SK-N-SH (cell line): ENCODE results near the gene CARS2. TPM values are rescaled to one million over a fixed set of nuclear protein-coding genes. Genes with fewer than 3 reads are reported as not detected.

Experiments used
- CTCF ChIA-PET: fragments of 300-600, 350-600 bp; formaldehyde crosslinking; extraction: SDS; loops from one replicate; lab custom pipeline; 2021; lab: Yijun Ruan, JAX
- POLR2A ChIA-PET: fragments of 350-600 bp; sonication (Branson Sonifier 250); formaldehyde crosslinking; extraction: SDS; loops from one replicate; lab custom pipeline; 2020; ENCODE audit warnings: antibody characterized with exemption, inconsistent platforms; lab: Yijun Ruan, JAX
- DNase-seq: peaks from one replicate; pipeline ENCODE4 v3.0.0; 2012
- H2AFZ ChIP-seq: fragments of 200-600 bp; sonication (generic); 2 replicates; pipeline ENCODE4 v1.8.1; 2016; ENCODE audit warnings: antibody characterized with exemption, mild to moderate bottlenecking, low read depth
- H3F3A ChIP-seq: fragments of 200-600 bp; sonication (generic); replicated peaks from 2 replicates; pipeline ENCODE3; 2016; ENCODE audit warnings: antibody characterized with exemption, mild to moderate bottlenecking; ENCODE audit not compliant: insufficient read depth
- H3K27ac ChIP-seq, 2 experiments: fragments of 200-500 bp in 1 of 2; fragments of 200-600 bp in 1 of 2; sonication (Bioruptor generic) in 1 of 2; sonication (generic), shearing (Covaris generic) in 1 of 2; 2 replicates each; pipeline versions ENCODE4 v1.5.1 to v1.6.1; 2014 to 2016; ENCODE audit warnings: low read depth in 2 of 2, inconsistent platforms in 1 of 2, low read length in 1 of 2, mild to moderate bottlenecking in 1 of 2, mixed read lengths in 1 of 2
- H3K27me3 ChIP-seq: fragments of 200-600 bp; sonication (generic), shearing (Covaris generic); 2 replicates; pipeline ENCODE4 v1.6.1; 2016; ENCODE audit warnings: mixed run types; ENCODE audit not compliant: insufficient read depth
- H3K36me3 ChIP-seq, 2 experiments: fragments of 200-500 bp in 1 of 2; fragments of 200-600 bp in 1 of 2; sonication (Bioruptor generic) in 1 of 2; sonication (generic) in 1 of 2; replicated peaks in 1 of 2; 2 replicates each; pipeline versions ENCODE3 to v1.5.1; 2014 to 2016; ENCODE audit warnings: low read length in 1 of 2, mild to moderate bottlenecking in 1 of 2; ENCODE audit not compliant: insufficient read depth in 2 of 2, control insufficient read depth in 1 of 2
- H3K4me1 ChIP-seq, 2 experiments: fragments of 200-500 bp in 1 of 2; fragments of 200-600 bp in 1 of 2; sonication (Bioruptor generic) in 1 of 2; sonication (generic), shearing (Covaris generic) in 1 of 2; 2 replicates each; pipeline versions ENCODE4 v1.5.1 to v1.6.1; 2014 to 2016; ENCODE audit warnings: low read depth in 1 of 2, low read length in 1 of 2, mixed run types in 1 of 2; ENCODE audit not compliant: insufficient read depth in 2 of 2, control insufficient read depth in 1 of 2
- H3K4me2 ChIP-seq: fragments of 200-600 bp; sonication (generic), shearing (Covaris generic); 2 replicates; pipeline ENCODE4 v1.6.1; 2017; ENCODE audit warnings: mixed run types
- H3K4me3 ChIP-seq, 2 experiments: fragments of 200-500 bp in 1 of 2; fragments of 200-600 bp in 1 of 2; sonication (Bioruptor generic) in 1 of 2; sonication (generic), shearing (Covaris generic) in 1 of 2; 2 replicates each; pipeline versions ENCODE4 v1.5.1 to v1.8.1; 2014 to 2016; ENCODE audit warnings: low read depth in 2 of 2, inconsistent platforms in 1 of 2, low read length in 1 of 2, mild to moderate bottlenecking in 1 of 2, mixed read lengths in 1 of 2, moderate library complexity in 1 of 2
- H3K79me2 ChIP-seq: fragments of 200-600 bp; sonication (generic); 2 replicates; pipeline ENCODE4 v1.8.1; 2017; ENCODE audit warnings: mild to moderate bottlenecking; ENCODE audit not compliant: insufficient read depth
- H3K9ac ChIP-seq: fragments of 200-600 bp; sonication (generic); 2 replicates; pipeline ENCODE4 v1.6.1; 2017; ENCODE audit warnings: mixed run types
- H3K9me2 ChIP-seq: fragments of 200-600 bp; sonication (generic); 2 replicates; pipeline ENCODE4 v1.6.1; 2017; ENCODE audit warnings: mixed run types
- H3K9me3 ChIP-seq: fragments of 200-600 bp; sonication (generic); 2 replicates; pipeline ENCODE4 v1.6.1; 2017; ENCODE audit warnings: mixed run types, mild to moderate bottlenecking, moderate library complexity
- H4K20me1 ChIP-seq: fragments of 200-600 bp; sonication (generic); 2 replicates; pipeline ENCODE4 v1.6.1; 2017; ENCODE audit warnings: mild to moderate bottlenecking, mixed run types; ENCODE audit not compliant: insufficient read depth
- EP300 ChIP-seq, 2 experiments: IDR thresholded peaks; 2 replicates each; pipeline versions ENCODE4 v1.4.0 to v1.6.1; 2012; ENCODE audit warnings: borderline replicate concordance in 1 of 2, low read depth in 1 of 2, low read length in 1 of 2
- EZH2phosphoT487 ChIP-seq: fragments of 200-600 bp; sonication (generic); IDR thresholded peaks from 2 replicates; pipeline ENCODE4 v1.6.1; 2017; ENCODE audit warnings: low read depth, mixed run types, mild to moderate bottlenecking, antibody characterized with exemption, moderate library complexity, borderline replicate concordance
- FOSL2 ChIP-seq: IDR thresholded peaks from 2 replicates; pipeline ENCODE4 v1.4.0; 2012; ENCODE audit warnings: low read depth, mild to moderate bottlenecking, moderate library complexity, borderline replicate concordance
- FOXM1 ChIP-seq: IDR thresholded peaks from 2 replicates; pipeline ENCODE4 v1.4.0; 2012; ENCODE audit warnings: low read depth, mild to moderate bottlenecking
- IRF3 ChIP-seq: fragments of 150-350 bp; IDR thresholded peaks from 2 replicates; pipeline ENCODE4 v1.6.1; 2016; ENCODE audit warnings: mild to moderate bottlenecking, low read depth, low read length
- MAX ChIP-seq: IDR thresholded peaks from 2 replicates; pipeline ENCODE4 v1.4.0; 2012; ENCODE audit warnings: low read depth
- MXI1 ChIP-seq: IDR thresholded peaks from 2 replicates; pipeline ENCODE4 v1.6.1; 2012; ENCODE audit warnings: mild to moderate bottlenecking, low read depth, low read length, improper control_type of control experiment
- NFIC ChIP-seq: IDR thresholded peaks from 2 replicates; pipeline ENCODE4 v1.4.0; 2012; ENCODE audit warnings: borderline replicate concordance
- NRF1 ChIP-seq: IDR thresholded peaks from 2 replicates; pipeline ENCODE4 v1.6.1; 2012; ENCODE audit warnings: low read depth, mild to moderate bottlenecking, low read length
- PBX3 ChIP-seq: IDR thresholded peaks from 2 replicates; pipeline ENCODE4; 2012
- POLR2AphosphoS5 ChIP-seq: IDR thresholded peaks from 2 replicates; pipeline ENCODE4 v1.6.1; 2012; ENCODE audit warnings: low read depth, low read length
- RFX5 ChIP-seq: IDR thresholded peaks from 2 replicates; pipeline ENCODE4 v1.6.1; 2012; ENCODE audit warnings: mild to moderate bottlenecking, improper control_type of control experiment, low read length
- SMC3 ChIP-seq: IDR thresholded peaks from 2 replicates; pipeline ENCODE4 v1.6.1; 2012; ENCODE audit warnings: low read depth, low read length, improper control_type of control experiment
- TAF1 ChIP-seq: IDR thresholded peaks from 2 replicates; pipeline ENCODE4 v1.6.1; 2012; ENCODE audit warnings: low read depth, mild to moderate bottlenecking, low read length, moderate library complexity, borderline replicate concordance
- TCF12 ChIP-seq: IDR thresholded peaks from 2 replicates; pipeline ENCODE4 v1.4.0; 2012
- TEAD4 ChIP-seq: IDR thresholded peaks from 2 replicates; pipeline ENCODE4 v1.4.0; 2012; ENCODE audit warnings: mild to moderate bottlenecking, borderline replicate concordance; ENCODE audit not compliant: insufficient read depth
- YY1 ChIP-seq: IDR thresholded peaks from 2 replicates; pipeline ENCODE4 v1.4.0; 2012; ENCODE audit warnings: low read depth, mild to moderate bottlenecking
- WGBS: methylation state at CpG from one replicate; pipeline ENCODE4 v1.1.6; 2017; ENCODE audit warnings: low lambda C conversion rate; 5-methylcytosine and 5-hydroxymethylcytosine counted together
- polyA plus RNA-seq, 3 experiments: library from polyadenylated mRNA; depleted of rRNA; stranded (reverse); fragments of >200 nt; gene quantifications; 2 replicates each; pipeline ENCODE4 v1.2.3, GENCODE V29; 2012
- TF ChIP-seq, protein P1 (sequence below): IDR thresholded peaks from 2 replicates; pipeline ENCODE4 v1.6.1; 2012; ENCODE audit warnings: mild to moderate bottlenecking, low read depth, low read length, moderate library complexity

The CARS2 gene
- polyA plus RNA-seq, 1 of the 3 experiments (the other 2 are of a cell fraction) = 78.6 TPM

- peaks cover 6 to 34% of the 10 kb centered on the region in 2 experiments for H3K36me3 ChIP-seq
- no peak overlapping the region for H2AFZ ChIP-seq
- no peak for TF ChIP-seq PBX3
- TF ChIP-seq YY1 = no peak
- no peak for TF ChIP-seq NRF1
- no peak for TF ChIP-seq TAF1
- TF ChIP-seq RFX5 = no peak
- TF ChIP-seq MXI1 = 0 out of 2 replicates have a peak, but pooled peaks have one; percentile 5
- TF ChIP-seq MAX = no peak
- no peak for TF ChIP-seq EZH2phosphoT487
- no peak for TF ChIP-seq FOSL2
- peak; percentile 40; the same call in 1 of the 2 replicates for TF ChIP-seq NFIC
- H3K4me3 ChIP-seq = no peak overlapping the region; a peak in 1 of 4 replicates
- ChIA-PET POLR2A (interaction anchor here (1.8 kb wide), 1 partner anchor 12 kb away, joined by 7 read pairs; the partner anchor contains the start of gene NAXD), CTCF (interaction anchor here (0.7 to 1.5 kb wide), 7 partner anchors 9 to 172 kb away, joined by 3 to 6 read pairs (median 4); partner anchors contain the start of gene CARS2)
- H3K4me2 ChIP-seq = peak overlapping the region; percentile 74
- H3K9ac ChIP-seq = peak overlapping the region; percentile 24; the same call in 1 of the 2 replicates
- peaks cover 33% of the 10 kb centered on the region for H4K20me1 ChIP-seq
- H3K9me2 ChIP-seq = no peaks in the 10 kb centered on the region
- no peaks in the 10 kb centered on the region for H3K9me3 ChIP-seq
- H3K79me2 ChIP-seq = peaks cover 88% of the 10 kb centered on the region
- no peaks in the 10 kb centered on the region for H3K27me3 ChIP-seq
- peaks cover 3% of the 10 kb centered on the region for H3F3A ChIP-seq
- H3K27ac ChIP-seq = peak overlapping the region; percentile 77 to 84
- DNase-seq = peak; percentile 37
- 61% methylated on average over 11 of the region's 12 CpGs for WGBS
- peaks cover 17 to 26% of the 10 kb centered on the region in 2 experiments for H3K4me1 ChIP-seq
These were observed 78.0 kb downstream of the CARS2 start for GRCh38 chr13:110627761-110628476.

DNA sequence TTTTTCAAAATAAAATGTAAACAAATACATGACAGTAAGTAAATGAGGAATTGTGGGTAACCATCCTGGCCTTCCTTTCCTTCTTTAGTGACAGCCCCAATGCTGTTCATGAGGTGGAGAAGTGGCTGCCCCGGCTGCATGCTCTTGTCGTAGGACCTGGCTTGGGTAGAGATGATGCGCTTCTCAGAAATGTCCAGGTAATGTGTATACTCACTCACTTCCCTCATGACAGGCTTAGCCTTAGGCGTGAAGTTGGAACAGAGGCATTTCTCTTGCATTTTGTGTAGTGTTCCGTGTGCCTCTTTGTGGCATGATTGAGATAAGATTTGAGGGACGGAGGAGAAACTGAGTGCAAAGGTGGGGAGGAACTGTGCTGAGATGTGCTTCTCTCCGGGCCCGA is 78.6 kb downstream of the CARS2 start:
- Histone ChIP-seq H3F3A (peaks cover 3% of the 10 kb centered on the region), H3K9ac (no peak overlapping the region), H3K9me3 (no peaks in the 10 kb centered on the region), H4K20me1 (peaks cover 38% of the 10 kb centered on the region), H3K4me1 (peaks cover 17 to 26% of the 10 kb centered on the region in 2 experiments), H3K4me2 (no peak overlapping the region), H3K27ac (peak overlapping the region in 1 of 2 experiments; percentile 77; a peak in 2 of 4 replicates), H3K4me3 (no peak overlapping the region), H3K9me2 (no peaks in the 10 kb centered on the region), H3K27me3 (no peaks in the 10 kb centered on the region), H3K79me2 (peaks cover 90% of the 10 kb centered on the region), H3K36me3 (peaks cover 10 to 40% of the 10 kb centered on the region in 2 experiments), H2AFZ (no peak overlapping the region)
- no peak for DNase-seq
- ChIA-PET CTCF (interaction anchor here (1.0 to 1.5 kb wide), 4 partner anchors 10 to 54 kb away, joined by 3 to 5 read pairs (median 4); no protein-coding TSS in a partner anchor), POLR2A (no interaction called here)
- 93% methylated on average over 8 of the region's 8 CpGs for WGBS
- TF ChIP-seq PBX3 = no peak
- TF ChIP-seq EP300 (IDR thresholded peaks at IDR 0.05; ENCODE audit: borderline replicate concordance in 1 of 2, low read depth in 1 of 2, low read length in 1 of 2) = no peak
- TF ChIP-seq, protein P1, sequence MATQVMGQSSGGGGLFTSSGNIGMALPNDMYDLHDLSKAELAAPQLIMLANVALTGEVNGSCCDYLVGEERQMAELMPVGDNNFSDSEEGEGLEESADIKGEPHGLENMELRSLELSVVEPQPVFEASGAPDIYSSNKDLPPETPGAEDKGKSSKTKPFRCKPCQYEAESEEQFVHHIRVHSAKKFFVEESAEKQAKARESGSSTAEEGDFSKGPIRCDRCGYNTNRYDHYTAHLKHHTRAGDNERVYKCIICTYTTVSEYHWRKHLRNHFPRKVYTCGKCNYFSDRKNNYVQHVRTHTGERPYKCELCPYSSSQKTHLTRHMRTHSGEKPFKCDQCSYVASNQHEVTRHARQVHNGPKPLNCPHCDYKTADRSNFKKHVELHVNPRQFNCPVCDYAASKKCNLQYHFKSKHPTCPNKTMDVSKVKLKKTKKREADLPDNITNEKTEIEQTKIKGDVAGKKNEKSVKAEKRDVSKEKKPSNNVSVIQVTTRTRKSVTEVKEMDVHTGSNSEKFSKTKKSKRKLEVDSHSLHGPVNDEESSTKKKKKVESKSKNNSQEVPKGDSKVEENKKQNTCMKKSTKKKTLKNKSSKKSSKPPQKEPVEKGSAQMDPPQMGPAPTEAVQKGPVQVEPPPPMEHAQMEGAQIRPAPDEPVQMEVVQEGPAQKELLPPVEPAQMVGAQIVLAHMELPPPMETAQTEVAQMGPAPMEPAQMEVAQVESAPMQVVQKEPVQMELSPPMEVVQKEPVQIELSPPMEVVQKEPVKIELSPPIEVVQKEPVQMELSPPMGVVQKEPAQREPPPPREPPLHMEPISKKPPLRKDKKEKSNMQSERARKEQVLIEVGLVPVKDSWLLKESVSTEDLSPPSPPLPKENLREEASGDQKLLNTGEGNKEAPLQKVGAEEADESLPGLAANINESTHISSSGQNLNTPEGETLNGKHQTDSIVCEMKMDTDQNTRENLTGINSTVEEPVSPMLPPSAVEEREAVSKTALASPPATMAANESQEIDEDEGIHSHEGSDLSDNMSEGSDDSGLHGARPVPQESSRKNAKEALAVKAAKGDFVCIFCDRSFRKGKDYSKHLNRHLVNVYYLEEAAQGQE = no peak
- TF ChIP-seq TAF1 = no peak
- TF ChIP-seq EZH2phosphoT487 = no peak
- no peak for TF ChIP-seq IRF3
- no peak for TF ChIP-seq TEAD4
- no peak for TF ChIP-seq FOXM1
- TF ChIP-seq POLR2AphosphoS5 = no peak
- no peak for TF ChIP-seq SMC3
- TF ChIP-seq RFX5 = no peak
- no peak for TF ChIP-seq TCF12
